ENCODE data around the gene CPPED1.
"Not testable (repeated sequence)": the region's sequence is repeated elsewhere in the genome, so short reads cannot be mapped to it uniquely, and the experiment has no call there.

CPPED1 gene, protein sequence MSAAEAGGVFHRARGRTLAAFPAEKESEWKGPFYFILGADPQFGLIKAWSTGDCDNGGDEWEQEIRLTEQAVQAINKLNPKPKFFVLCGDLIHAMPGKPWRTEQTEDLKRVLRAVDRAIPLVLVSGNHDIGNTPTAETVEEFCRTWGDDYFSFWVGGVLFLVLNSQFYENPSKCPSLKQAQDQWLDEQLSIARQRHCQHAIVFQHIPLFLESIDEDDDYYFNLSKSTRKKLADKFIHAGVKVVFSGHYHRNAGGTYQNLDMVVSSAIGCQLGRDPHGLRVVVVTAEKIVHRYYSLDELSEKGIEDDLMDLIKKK

DNA sequence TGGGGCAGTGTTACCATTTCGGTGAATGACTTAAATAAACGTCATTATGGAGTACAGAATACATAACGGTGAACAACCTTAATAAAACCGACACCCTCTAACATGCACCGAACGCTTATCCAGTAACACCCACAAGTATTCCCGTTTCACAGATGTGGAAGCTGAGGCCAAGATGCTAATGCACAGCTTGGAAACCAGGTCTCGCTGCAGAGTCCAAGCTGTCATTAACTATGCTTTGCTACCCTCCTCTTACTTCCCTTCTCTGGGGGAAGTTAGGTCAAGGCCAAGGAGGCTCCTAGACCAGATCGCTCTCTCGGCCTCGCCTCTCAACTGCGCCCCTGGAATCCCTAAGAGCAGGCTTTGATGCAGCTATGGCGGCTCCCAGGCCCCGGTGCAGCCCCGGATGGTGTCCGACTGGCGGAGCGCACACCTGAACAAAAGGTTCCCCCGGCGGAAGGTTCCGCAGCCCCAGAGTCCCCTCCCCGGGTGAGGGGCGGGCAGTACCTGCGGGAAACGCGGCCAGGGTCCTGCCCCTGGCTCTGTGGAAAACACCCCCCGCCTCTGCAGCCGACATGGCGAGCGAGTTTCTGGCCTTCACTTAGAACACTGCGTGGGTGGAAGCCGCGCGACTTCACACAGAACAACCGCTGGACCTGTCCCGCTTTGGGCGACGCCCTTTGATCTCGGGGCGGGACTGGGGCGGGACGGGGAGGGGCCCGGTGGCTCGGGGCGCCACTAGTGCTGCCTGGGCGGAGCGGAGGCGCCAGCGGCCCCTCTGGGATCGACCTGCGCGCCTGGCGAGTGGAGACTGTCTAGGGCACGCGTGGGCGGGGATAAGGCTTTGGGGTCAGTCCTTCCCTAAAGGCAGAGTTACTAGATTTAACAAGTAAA is at the start of gene CPPED1:
Gene CPPED1 (minus strand): TSS at position 685 of the 891 bp plus-strand sequence. CDS start 111 bp downstream, at position 574.
- DNase-seq = peak; percentile 73 to 89

DNA sequence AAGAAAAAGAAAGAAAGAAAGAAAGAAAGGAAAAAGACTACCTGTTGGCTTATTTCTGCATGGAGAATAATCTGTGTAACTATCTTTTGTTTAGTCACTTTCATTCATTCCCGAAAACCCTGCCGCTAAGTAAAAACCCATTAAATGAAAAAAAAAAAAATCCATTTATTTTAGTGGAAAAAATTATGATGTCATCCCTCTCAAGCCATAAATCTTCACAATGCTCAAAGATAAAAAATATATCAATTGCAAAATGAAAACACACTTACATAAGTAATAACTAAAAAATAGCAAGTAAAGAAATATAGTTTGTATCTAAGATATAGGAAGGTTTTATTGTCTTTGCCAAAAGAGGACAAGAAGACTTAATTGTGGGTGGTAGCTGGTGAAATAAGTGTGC is 46.5 kb upstream of the CPPED1 start:
- DNase-seq = no peak

DNA sequence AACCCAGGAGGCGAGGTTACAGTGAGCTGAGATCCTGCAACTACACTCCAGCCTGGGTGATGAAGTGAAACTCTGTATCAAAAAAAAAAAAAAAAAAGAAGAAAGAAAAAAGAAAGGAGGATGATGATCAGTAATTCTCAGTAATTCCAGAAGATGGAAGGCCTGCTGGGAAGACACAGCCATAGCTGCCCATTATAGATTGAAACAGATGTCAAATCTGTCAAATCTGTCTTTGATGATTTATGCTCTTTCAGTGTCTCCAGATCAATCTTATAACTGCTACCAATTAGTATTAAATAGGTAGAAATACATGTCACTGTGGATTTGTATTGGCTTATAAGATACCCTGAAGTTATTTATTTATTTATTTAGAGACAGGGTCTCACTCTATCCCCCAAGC is 42.9 kb upstream of the CPPED1 start:
- no peak for DNase-seq

DNA sequence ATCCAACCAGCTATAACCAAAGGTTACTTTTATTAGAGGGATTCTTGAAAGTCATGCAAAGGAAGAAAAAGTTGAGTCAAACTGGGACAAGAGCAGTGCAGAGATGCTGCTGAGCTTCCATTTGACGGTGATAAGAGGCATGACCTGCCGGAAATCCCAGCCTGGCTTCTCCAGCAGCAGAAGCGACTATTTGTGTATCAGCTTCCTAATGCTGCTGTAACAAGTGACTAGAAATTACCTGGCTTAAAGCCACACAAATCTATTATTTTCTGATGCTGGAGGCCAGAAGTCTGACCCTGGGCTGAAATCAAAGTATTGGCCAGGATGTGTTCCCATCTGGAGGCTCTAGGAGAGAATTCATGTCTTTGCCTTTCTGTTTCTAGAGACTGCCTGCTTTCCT is 41.6 kb upstream of the CPPED1 start:
- DNase-seq = no peak

DNA sequence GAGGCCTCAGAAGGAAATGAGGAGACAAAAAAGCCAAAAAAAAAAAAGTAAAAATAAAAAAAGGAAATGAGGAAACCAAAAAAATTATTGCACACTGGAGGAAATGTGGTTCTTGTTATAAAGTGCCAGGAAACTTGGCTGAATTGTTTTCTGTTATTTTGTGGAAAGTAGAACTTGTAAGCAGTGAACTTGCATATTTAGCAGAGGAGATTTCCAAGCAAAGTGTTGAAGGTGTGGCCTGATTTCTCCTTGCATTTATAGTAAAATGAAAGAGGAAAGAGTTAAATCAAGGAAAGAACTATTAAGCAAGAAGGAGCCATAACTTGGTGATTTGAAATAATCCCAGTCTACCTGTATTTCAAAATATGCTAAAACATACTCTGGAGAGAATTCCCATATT is 34.1 kb upstream of the CPPED1 start:
- DNase-seq = no peak

DNA sequence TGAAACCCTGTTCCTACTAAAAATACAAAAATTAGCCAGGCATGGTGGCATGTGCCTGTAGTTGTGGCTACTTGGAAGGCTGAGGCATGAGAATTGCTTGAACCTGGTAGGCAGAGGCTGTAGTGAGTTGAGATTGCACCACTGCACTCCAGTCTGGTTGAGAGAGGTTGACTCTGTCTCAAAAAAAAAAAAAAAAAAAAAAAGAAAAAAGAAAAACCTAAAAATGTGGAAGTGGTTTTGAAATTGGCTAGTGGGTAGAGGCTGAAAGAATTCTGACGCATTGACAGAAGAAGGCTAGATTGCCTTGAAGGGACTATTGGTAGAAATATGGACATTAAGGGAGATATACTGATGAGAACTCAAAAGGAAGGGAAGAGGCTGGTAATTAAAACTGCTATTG is 33.6 kb upstream of the CPPED1 start:
- no peak for DNase-seq

DNA sequence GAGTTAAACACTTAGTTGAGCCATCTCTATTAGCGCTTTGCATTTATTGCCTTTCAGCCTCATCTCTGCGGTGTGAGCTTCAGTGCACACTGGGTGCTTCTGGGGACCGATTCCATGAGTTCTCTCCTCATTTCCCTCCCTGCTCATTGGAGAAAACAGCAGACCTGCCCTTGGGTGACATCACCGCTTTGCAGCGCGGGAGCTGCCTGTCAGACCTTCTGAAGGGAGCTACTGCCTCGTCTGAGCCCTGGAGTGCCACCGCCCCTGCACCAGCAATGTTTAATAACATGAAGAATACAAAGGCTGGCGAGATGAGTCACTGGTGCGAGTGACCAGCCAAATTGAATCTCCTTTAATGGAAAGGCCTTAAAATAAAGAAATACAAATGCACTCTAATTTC is 30.2 kb upstream of the CPPED1 start:
- DNase-seq = peak; percentile 64 to 73

DNA sequence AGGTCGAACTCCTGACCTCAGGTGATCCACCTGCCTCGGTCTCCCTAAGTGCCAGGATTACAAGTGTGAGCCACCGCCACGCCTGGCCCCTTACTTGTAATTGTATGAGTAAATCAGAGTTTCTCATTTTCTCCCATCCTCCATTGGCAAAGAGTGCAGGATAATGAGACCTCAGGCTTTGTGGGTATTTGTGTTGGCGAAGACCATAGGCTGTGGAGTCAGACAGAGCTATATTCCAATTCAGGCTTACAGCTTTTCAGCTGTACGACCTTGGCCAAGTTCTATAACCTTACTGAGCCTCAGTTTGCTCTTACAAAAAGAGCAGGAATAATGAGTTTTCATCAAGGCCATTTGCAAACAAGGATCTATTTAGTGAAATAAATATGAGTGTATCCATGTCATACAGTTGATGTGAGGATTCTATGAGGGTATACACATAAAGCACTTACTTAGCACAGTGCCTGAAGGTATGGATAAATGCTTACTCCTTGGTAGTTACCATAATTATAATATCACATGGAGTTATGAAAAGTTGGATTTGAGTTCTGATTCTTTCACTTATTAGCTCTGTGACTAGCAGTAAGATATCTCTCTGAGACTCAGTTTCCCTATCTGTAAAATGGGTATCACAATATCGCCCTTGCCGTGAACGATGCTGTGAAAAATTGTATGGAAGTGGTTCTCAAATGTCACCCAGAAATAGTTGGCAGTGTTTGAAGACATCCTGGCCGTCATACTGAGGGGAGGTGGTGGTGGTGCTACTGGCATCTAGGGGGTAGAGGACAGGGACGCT is 25.6 kb upstream of the CPPED1 start:
- DNase-seq = no peak

DNA sequence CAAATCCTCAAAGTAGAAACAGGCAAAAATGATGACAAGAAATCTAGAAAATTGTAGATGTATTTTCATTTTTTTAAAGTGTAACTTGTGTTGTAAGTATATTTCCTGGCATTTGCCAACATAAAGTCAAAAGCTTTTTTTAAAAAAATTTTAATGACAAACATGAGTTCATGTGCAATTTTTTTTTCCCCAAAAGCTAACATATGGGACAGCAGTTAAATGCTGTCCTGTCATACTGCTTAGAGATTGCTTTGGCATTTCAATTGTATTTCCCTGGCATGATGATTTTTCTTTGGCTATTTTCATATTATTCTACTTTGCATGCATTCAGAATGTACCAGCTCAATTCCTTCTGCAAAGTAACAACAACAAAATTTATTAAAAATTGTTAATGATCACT is 24.5 kb upstream of the CPPED1 start:
- DNase-seq = no peak

DNA sequence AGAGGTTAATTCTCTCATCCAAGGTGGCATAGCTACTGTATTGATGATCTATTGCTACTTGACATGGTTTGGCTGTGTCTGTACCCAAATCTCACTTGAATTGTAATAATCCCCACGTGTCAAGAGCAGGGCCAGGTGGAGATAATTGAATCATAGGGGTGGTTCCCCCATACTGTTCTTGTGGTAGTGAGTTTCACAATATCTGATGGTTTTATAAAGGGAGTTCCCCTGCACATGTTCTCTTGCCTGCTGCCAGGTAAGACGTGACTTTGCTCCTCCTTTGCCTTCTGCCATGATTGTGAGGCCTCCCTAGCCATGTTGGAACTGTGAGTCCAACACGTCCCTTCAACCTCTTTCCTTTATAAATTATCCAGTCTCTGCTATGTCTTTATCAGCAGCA is 22.9 kb upstream of the CPPED1 start:
- no peak for DNase-seq

DNA sequence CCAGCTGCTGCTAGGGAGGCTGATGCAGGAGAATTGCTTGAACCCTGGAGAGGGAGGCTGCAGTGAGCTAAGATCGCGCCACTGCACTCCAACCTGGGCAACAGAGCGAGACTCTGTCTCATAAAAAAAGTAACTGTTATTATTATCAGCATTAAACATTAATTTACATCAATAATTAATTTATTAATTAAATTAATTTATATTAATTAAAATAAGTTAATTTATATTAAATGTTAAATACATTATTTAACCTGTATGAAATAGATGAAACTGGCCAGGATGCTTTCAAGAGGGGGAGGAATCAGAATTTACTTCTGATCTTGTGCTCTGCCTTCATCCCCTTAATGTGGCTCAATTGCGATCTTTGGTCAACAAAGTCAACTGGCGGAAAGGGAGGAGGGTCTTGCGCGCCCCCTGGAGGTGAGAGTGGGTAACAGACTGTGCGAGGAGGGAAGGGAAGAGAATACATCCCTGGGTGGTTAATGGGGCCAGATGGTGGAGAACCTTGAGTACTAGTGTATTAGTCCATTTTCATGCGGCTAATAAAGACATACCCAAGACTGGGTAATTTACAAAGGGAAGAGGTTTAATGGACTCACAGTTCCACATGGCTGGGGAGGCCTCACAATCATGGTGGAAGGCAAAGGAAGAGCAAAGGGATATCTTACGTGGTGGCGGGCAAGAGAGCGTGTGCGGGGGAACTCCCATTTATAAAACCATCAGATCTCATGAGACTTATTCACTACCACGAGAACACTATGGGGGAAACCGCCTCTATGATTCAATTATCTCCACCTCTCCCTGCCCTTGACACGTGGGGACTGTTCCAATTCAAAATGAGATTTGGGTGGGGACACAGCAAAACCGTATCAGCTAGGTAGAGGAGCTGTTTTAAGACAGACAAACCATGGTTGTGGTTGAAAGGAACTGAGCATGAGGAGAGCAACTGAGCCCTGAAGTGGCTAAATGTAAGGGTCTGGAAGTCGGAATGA is 15.7 kb upstream of the CPPED1 start:
- DNase-seq = peak; percentile 25 to 35

DNA sequence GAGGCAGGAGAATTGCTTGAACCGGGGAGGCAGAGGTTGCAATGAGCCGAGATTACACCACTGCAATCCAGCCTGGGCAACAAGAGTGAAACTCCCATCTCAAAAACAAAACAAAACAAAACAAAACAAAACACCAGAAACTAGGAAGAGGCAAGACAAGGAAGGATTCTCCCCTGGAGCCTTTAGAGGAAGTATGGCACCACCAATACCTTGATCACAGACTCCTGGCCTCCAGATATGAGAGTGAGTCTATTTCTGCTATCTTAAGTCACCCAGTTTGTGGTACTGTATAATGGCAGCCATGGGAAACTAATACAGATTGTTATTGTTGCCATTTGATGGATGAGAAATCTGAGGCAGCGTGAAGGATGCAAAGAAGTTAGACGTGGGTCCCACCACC is 14.6 kb upstream of the CPPED1 start:
- no peak for DNase-seq

DNA sequence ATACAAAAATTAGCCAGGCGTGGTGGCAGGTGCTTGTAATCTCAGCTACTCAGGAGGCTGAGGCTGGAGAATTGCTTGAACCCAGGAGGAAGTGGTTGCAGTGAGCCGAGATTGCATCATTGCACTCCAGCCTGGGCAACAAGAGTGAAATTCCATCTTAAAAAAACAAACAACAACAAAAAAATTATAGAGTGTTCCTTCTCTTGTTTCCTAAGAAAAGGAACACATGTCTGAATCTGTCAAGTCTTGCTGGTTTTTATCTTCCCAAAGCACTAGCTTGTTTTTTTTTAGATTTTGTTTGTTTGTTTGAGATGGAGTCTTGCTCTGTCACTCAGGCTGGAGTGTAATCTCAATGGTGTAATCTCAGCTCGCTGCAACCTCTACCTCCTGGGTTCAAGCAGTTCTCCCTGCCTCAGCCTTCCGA is 13.1 kb upstream of the CPPED1 start:
- not testable (repeated sequence) for DNase-seq

DNA sequence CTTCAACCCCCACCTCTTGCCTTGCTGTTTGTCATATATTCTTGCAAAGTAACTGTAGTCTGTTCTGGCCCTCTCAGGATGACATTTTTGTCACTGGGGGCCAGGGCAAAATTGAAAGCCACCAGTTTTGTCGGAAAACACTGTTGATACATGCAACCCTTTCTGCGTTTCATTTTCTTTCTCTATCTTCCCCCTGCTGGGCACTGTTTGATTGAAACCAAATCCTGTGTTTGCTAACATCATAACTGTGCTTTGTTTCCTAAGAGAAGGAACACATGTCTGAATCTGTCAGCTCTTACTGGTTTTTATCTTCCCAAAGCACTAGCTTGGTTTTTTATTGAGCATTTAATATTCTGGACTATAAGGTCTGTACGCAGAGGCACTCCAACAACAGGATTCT is 11.7 kb upstream of the CPPED1 start:
- DNase-seq = no peak

DNA sequence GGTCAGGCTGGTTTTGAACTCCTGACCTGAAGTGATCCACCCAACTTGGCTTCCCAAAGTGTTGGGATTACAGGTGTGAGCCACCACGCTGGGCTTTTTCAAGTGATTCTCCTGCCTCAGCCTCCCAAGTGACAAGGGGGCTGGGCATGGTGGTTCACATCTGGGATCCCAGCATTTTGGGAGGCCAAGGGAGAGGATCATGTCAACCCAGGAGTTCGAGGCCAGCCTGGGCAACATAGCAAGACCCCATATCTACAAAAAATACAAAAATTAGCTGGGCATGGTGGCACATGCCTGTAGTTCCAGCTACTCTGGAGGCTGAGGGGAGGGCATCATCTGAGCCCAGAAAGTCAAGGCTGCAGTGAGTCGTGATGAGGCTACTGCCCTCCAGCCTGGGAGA is 10.0 kb upstream of the CPPED1 start:
- not testable (repeated sequence) for DNase-seq

DNA sequence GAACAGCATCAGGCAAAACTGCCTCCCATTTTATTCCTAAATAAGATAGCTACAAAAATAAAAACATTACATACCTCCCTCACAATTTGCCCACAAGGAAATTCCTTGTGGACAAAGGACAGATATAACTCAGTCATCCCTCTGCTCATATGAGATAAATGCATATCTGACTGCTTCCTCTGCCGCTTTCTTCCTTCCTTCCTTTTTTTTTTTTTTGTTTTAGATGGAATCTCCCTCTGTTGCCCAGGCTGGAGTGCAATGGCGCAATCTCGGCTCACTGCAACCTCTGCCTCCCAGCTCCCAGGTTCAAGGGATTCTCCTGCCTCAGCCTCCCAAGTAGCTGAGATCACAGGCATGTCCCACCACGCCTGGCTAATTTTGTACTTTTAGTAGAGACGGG is 9.6 kb upstream of the CPPED1 start:
- not testable (repeated sequence) for DNase-seq

DNA sequence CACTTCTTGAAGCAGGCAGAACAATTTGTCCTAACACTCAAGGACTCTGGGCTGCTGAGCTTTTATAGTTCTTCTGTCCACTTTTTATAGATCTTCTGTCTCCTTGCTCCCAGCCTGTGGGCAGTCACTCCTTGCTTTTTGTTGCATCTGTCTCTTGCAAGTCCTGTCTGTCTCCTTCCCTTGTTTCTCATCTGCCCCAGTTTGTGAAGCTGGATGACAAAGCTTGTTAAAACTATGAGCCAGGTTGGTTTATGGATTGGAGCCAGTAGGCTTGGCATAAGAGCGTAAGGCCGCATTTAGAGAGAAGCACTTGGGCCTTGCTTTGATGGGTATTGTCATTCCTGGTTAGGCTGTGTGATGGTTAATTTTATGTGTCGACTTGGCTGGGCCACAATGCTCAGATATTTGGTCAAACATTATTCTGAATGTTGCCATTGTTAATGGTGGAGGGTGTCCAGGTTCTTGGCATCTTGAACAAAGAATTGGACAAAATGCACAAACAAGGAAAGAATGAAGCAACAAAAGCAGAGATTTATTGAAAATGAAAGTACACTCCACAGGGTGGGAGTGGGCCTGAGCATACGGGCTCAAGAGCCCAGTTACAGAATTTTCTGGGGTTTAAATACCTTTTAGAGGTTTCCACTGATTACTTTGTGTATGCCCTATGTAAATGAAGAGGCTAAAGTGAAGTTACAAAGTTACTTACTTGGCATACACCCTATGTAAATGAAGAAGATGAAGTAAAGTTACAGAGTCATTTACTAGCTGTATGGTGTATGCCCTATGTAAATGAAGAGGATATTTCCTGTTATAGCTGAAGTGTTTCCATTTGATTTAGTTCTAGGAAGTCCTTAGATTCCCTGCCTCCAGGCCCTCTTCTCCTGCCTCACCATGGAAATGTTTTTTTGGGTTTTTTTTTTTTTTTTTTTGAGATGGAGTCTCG is 8.0 kb upstream of the CPPED1 start:
- DNase-seq = no peak

DNA sequence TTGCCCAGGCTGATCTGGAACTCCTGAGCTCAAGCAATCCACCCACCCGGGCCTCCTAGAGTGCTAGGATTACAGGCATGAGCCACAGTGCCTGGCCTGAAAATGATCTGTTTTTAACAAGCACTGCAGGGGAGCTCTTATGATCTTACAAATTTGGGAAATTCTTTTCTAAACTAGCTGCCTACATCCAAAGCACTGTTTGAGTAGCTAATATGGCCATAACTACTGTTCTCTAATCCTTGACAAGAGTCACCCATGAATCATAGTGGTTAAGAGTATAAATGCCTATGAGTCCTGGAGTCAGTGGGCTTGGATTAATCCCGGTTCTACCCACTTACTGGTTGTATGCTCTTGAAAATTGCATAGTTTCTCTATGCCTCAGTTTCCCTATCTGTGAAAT is 1.4 kb upstream of the CPPED1 start:
- no peak for DNase-seq

DNA sequence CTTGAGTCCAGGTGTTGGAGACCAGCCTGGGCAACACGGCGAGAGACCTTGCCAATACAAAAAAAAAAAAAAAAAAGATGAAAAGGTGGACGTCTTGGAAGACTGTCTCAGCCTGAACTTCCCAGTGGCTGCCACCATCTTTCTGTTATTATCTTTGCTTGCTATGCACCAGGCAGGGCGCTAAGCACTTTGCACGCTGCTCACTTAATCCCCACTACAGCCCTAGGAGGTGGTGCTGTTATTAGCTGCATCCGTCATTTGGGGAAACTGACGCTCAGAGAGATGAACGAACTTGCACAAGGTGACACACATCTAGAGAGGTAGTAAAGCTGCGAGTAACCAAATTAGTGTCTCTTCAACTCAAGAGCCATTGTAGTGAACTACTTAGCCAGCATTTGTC is 708 bp upstream of the CPPED1 start:
- no peak for DNase-seq

DNA sequence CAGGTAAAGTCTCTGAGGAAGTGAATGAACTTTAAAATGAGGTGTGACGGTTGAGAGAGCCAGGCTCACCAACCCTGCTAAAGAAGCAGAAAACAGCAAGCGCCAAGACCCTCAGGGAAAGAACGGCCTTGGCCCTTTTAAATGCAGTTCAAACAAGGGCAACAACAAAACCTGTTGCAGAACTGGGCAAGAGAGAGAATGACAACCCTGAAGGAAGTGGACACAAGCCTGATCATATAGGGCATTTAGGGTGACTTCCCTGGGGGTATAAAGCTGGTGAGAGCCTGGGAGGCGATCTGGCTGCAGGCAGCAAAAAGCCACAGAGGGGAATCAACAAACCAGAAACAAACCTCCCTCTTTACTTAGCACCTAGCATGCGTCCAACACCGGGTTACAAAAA is 1.0 kb downstream of the CPPED1 start:
- no peak for DNase-seq

DNA sequence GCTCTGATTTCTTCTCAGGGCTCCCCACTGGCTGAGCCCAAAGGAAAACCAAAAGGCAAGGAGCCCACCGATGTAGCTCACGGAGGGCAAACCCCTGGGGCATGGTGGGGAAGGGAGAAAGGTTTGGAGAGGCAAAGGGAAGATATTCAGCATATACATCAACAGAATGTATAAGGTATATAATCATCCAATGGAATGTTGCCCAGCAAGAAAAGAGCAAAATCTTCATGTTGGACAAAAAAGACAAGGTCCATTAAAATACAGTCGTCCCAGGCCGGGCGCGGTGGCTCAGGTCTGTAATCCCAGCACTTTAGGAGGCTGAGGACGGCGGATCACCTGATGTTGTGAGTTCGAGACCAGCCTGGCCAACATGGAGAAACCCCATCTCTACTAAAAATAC is 1.6 kb downstream of the CPPED1 start:
- DNase-seq = no peak

All from SHP77 (cell line).